ENCODE measurements around the gene AP5B1.
"Not testable (repeated sequence)": the region's sequence is repeated elsewhere in the genome, so short reads cannot be mapped to it uniquely, and the experiment has no call there.

Gene AP5B1

GRCh38 chr11:65767806-65768205 lies 13.0 kb downstream of the AP5B1 start:
- not testable (repeated sequence) for H3K36me3 ChIP-seq (ENCODE audit: control insufficient read depth in 2 of 2, insufficient read depth in 2 of 2, low read length in 2 of 2); H3K27me3 ChIP-seq (ENCODE audit: control insufficient read depth in 2 of 2, insufficient read depth in 2 of 2, low read length in 2 of 2); H3K27ac ChIP-seq (ENCODE audit: low read depth in 2 of 2, low read length in 2 of 2); H3K9ac ChIP-seq (ENCODE audit: low read depth in 1 of 2, low read length in 2 of 2); H3K4me3 ChIP-seq (ENCODE audit: low read length in 2 of 2); H3K9me3 ChIP-seq (ENCODE audit: control insufficient read depth in 2 of 2, low read length in 2 of 2)
- peaks cover 3 to 13% of the 10 kb centered on the region in 2 donors for H3K4me1 ChIP-seq (ENCODE audit: control insufficient read depth in 2 of 2, insufficient read depth in 2 of 2, low read length in 2 of 2)

- no peak overlapping the region for H3K4me3 ChIP-seq (ENCODE audit: low read length in 2 of 2)
- no peak overlapping the region for H3K27ac ChIP-seq (ENCODE audit: low read depth in 2 of 2, low read length in 2 of 2)
- no peaks in the 10 kb centered on the region for H3K9me3 ChIP-seq (ENCODE audit: control insufficient read depth in 2 of 2, low read length in 2 of 2)
- H3K4me1 ChIP-seq (ENCODE audit: control insufficient read depth in 2 of 2, insufficient read depth in 2 of 2, low read length in 2 of 2): peaks cover 3 to 13% of the 10 kb centered on the region in 2 donors
- no peaks in the 10 kb centered on the region for H3K27me3 ChIP-seq (ENCODE audit: control insufficient read depth in 2 of 2, insufficient read depth in 2 of 2, low read length in 2 of 2)
- no peaks in the 10 kb centered on the region for H3K36me3 ChIP-seq (ENCODE audit: control insufficient read depth in 2 of 2, insufficient read depth in 2 of 2, low read length in 2 of 2)
- no peak overlapping the region for H3K9ac ChIP-seq (ENCODE audit: low read depth in 1 of 2, low read length in 2 of 2)
These were observed 13.4 kb downstream of the AP5B1 start for GRCh38 chr11:65767406-65767805.

- Histone ChIP-seq H3K9me3 (ENCODE audit: control insufficient read depth in 2 of 2, low read length in 2 of 2) (no peaks in the 10 kb centered on the region), H3K4me3 (ENCODE audit: low read length in 2 of 2) (no peak overlapping the region), H3K36me3 (ENCODE audit: control insufficient read depth in 2 of 2, insufficient read depth in 2 of 2, low read length in 2 of 2) (no peaks in the 10 kb centered on the region), H3K27me3 (ENCODE audit: control insufficient read depth in 2 of 2, insufficient read depth in 2 of 2, low read length in 2 of 2) (no peaks in the 10 kb centered on the region), H3K9ac (ENCODE audit: low read depth in 1 of 2, low read length in 2 of 2) (no peak overlapping the region), H3K4me1 (ENCODE audit: control insufficient read depth in 2 of 2, insufficient read depth in 2 of 2, low read length in 2 of 2) (peaks cover 3 to 13% of the 10 kb centered on the region in 2 donors), H3K27ac (ENCODE audit: low read depth in 2 of 2, low read length in 2 of 2) (no peak overlapping the region)
These were observed 14.2 kb downstream of the AP5B1 start for GRCh38 chr11:65766535-65766934.

DNA sequence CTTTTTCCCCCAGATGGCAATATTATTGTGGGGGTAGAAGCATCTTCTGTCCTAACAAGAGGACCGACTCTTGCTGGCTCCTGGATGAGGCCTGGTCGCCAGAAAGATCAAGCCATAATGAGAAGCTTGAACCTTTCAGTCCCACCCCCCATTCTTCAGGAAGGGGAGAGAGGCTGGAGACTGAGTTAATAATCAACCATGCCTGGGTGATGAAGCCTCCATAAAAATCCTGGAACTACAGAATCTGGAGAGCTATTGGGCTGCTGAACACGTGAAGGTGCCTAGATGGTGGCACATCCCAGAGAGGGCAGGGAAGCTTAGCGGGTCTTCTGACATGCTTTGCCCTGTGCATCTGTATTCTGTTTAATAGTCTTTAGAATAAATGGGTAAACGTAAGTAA lies 16.3 kb downstream of the AP5B1 start:
- H3K9ac ChIP-seq (ENCODE audit: low read depth in 1 of 2, low read length in 2 of 2): no peak overlapping the region
- H3K36me3 ChIP-seq (ENCODE audit: control insufficient read depth in 2 of 2, insufficient read depth in 2 of 2, low read length in 2 of 2): no peaks in the 10 kb centered on the region
- H3K4me1 ChIP-seq (ENCODE audit: control insufficient read depth in 2 of 2, insufficient read depth in 2 of 2, low read length in 2 of 2): peaks cover 0 to 11% of the 10 kb centered on the region in 2 donors
- H3K27me3 ChIP-seq (ENCODE audit: control insufficient read depth in 2 of 2, insufficient read depth in 2 of 2, low read length in 2 of 2): no peaks in the 10 kb centered on the region
- no peaks in the 10 kb centered on the region for H3K9me3 ChIP-seq (ENCODE audit: control insufficient read depth in 2 of 2, low read length in 2 of 2)
- H3K27ac ChIP-seq (ENCODE audit: low read depth in 2 of 2, low read length in 2 of 2): no peak overlapping the region
- H3K4me3 ChIP-seq (ENCODE audit: low read length in 2 of 2): no peak overlapping the region

DNA sequence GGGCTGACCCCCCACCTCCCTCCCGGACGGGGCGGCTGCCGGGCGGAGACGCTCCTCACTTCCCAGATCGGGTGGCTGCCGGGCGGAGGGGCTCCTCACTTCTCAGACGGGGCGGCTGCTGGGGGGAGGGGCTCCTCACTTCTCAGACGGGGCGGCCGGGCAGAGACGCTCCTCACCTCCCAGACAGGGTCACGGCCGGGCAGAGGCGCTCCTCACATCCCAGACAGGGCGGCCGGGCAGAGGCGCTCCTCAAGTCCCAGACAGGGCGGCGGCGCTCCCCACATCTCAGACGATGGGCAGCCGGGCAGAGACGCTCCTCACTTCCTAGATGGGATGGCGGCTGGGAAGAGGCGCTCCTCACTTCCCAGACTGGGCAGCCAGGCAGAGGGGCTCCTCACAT lies 18.0 kb downstream of the AP5B1 start:
- peaks cover 0 to 11% of the 10 kb centered on the region in 2 donors for H3K4me1 ChIP-seq (ENCODE audit: control insufficient read depth in 2 of 2, insufficient read depth in 2 of 2, low read length in 2 of 2)
- H3K4me3 ChIP-seq (ENCODE audit: low read length in 2 of 2); H3K9ac ChIP-seq (ENCODE audit: low read depth in 1 of 2, low read length in 2 of 2); H3K27ac ChIP-seq (ENCODE audit: low read depth in 2 of 2, low read length in 2 of 2); H3K27me3 ChIP-seq (ENCODE audit: control insufficient read depth in 2 of 2, insufficient read depth in 2 of 2, low read length in 2 of 2); H3K9me3 ChIP-seq (ENCODE audit: control insufficient read depth in 2 of 2, low read length in 2 of 2); H3K36me3 ChIP-seq (ENCODE audit: control insufficient read depth in 2 of 2, insufficient read depth in 2 of 2, low read length in 2 of 2): not testable (repeated sequence)

DNA sequence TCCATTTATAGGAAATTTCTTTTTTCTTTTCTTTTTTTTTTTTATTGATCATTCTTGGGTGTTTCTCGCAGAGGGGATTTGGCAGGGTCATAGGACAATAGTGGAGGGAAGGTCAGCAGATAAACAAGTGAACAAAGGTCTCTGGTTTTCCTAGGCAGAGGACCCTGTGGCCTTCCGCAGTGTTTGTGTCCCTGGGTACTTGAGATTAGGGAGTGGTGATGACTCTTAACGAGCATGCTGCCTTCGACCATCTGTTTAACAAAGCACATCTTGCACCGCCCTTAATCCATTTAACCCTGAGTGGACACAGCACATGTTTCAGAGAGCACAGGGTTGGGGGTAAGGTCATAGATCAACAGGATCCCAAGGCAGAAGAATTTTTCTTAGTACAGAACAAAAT lies 18.6 kb downstream of the AP5B1 start:
- H3K36me3 ChIP-seq (ENCODE audit: control insufficient read depth in 2 of 2, insufficient read depth in 2 of 2, low read length in 2 of 2); H3K9me3 ChIP-seq (ENCODE audit: control insufficient read depth in 2 of 2, low read length in 2 of 2); H3K9ac ChIP-seq (ENCODE audit: low read depth in 1 of 2, low read length in 2 of 2); H3K4me3 ChIP-seq (ENCODE audit: low read length in 2 of 2); H3K27me3 ChIP-seq (ENCODE audit: control insufficient read depth in 2 of 2, insufficient read depth in 2 of 2, low read length in 2 of 2); H3K27ac ChIP-seq (ENCODE audit: low read depth in 2 of 2, low read length in 2 of 2): not testable (repeated sequence)
- H3K4me1 ChIP-seq (ENCODE audit: control insufficient read depth in 2 of 2, insufficient read depth in 2 of 2, low read length in 2 of 2): peaks cover 0 to 11% of the 10 kb centered on the region in 2 donors

DNA sequence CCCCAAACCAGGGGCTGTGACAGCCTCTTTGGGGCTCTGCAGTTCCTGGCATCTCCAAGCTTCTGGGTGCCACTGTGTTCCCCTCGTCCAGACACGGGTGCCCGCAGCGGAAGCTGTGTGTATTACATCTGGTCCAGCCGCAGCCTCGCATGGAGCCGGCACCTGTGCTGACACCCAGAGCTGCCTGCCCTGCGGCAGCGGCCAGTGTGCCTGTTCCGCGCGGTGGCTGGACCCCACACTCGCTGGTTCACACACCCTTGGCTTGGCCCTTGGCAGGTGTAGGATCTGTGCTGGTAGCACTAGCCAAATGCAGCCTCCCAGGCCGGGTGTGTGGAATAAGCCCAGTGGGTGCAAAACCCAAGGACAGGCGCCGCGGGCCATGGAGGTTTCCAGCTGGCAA lies 35.7 kb downstream of the AP5B1 start:
- no peaks in the 10 kb centered on the region for H3K36me3 ChIP-seq (ENCODE audit: control insufficient read depth in 2 of 2, insufficient read depth in 2 of 2, low read length in 2 of 2)
- H3K27me3 ChIP-seq (ENCODE audit: control insufficient read depth in 2 of 2, insufficient read depth in 2 of 2, low read length in 2 of 2): peaks cover 0 to 5% of the 10 kb centered on the region in 2 donors
- H3K9ac ChIP-seq (ENCODE audit: low read depth in 1 of 2, low read length in 2 of 2): no peak overlapping the region
- no peak overlapping the region for H3K27ac ChIP-seq (ENCODE audit: low read depth in 2 of 2, low read length in 2 of 2)
- no peak overlapping the region for H3K4me3 ChIP-seq (ENCODE audit: low read length in 2 of 2)
- peaks cover 0 to 9% of the 10 kb centered on the region in 2 donors for H3K4me1 ChIP-seq (ENCODE audit: control insufficient read depth in 2 of 2, insufficient read depth in 2 of 2, low read length in 2 of 2)
- no peaks in the 10 kb centered on the region for H3K9me3 ChIP-seq (ENCODE audit: control insufficient read depth in 2 of 2, low read length in 2 of 2)

GRCh38 chr11:65744699-65745042 lies 36.1 kb downstream of the AP5B1 start:
- H3K9ac ChIP-seq (ENCODE audit: low read depth in 1 of 2, low read length in 2 of 2): no peak overlapping the region
- no peak overlapping the region for H3K27ac ChIP-seq (ENCODE audit: low read depth in 2 of 2, low read length in 2 of 2)
- no peaks in the 10 kb centered on the region for H3K9me3 ChIP-seq (ENCODE audit: control insufficient read depth in 2 of 2, low read length in 2 of 2)
- peaks cover 0 to 5% of the 10 kb centered on the region in 2 donors for H3K27me3 ChIP-seq (ENCODE audit: control insufficient read depth in 2 of 2, insufficient read depth in 2 of 2, low read length in 2 of 2)
- H3K36me3 ChIP-seq (ENCODE audit: control insufficient read depth in 2 of 2, insufficient read depth in 2 of 2, low read length in 2 of 2): no peaks in the 10 kb centered on the region
- peaks cover 0 to 9% of the 10 kb centered on the region in 2 donors for H3K4me1 ChIP-seq (ENCODE audit: control insufficient read depth in 2 of 2, insufficient read depth in 2 of 2, low read length in 2 of 2)
- no peak overlapping the region for H3K4me3 ChIP-seq (ENCODE audit: low read length in 2 of 2)

- H3K4me1 ChIP-seq (ENCODE audit: control insufficient read depth in 2 of 2, insufficient read depth in 2 of 2, low read length in 2 of 2): peaks cover 0 to 9% of the 10 kb centered on the region in 2 donors
- no peaks in the 10 kb centered on the region for H3K9me3 ChIP-seq (ENCODE audit: control insufficient read depth in 2 of 2, low read length in 2 of 2)
- peaks cover 0 to 5% of the 10 kb centered on the region in 2 donors for H3K27me3 ChIP-seq (ENCODE audit: control insufficient read depth in 2 of 2, insufficient read depth in 2 of 2, low read length in 2 of 2)
- H3K4me3 ChIP-seq (ENCODE audit: low read length in 2 of 2): peak overlapping the region in 1 of 2 donors; percentile 5
- peak overlapping the region in 1 of 2 donors; percentile 48 for H3K9ac ChIP-seq (ENCODE audit: low read depth in 1 of 2, low read length in 2 of 2)
- peak overlapping the region in 1 of 2 donors; percentile 68 for H3K27ac ChIP-seq (ENCODE audit: low read depth in 2 of 2, low read length in 2 of 2)
- H3K36me3 ChIP-seq (ENCODE audit: control insufficient read depth in 2 of 2, insufficient read depth in 2 of 2, low read length in 2 of 2): no peaks in the 10 kb centered on the region
These were observed 36.6 kb downstream of the AP5B1 start for GRCh38 chr11:65744026-65744698.

- H3K27me3 ChIP-seq (ENCODE audit: control insufficient read depth in 2 of 2, insufficient read depth in 2 of 2, low read length in 2 of 2): peaks cover 0 to 5% of the 10 kb centered on the region in 2 donors
These were observed 37.1 kb downstream of the AP5B1 start for GRCh38 chr11:65743681-65744025.

More at GRCh38 chr11:65743681-65744025, 37.1 kb downstream of the AP5B1 start:
- Histone ChIP-seq H3K4me1 (ENCODE audit: control insufficient read depth in 2 of 2, insufficient read depth in 2 of 2, low read length in 2 of 2) (peaks cover 0 to 11% of the 10 kb centered on the region in 2 donors), H3K9me3 (ENCODE audit: control insufficient read depth in 2 of 2, low read length in 2 of 2) (no peaks in the 10 kb centered on the region), H3K36me3 (ENCODE audit: control insufficient read depth in 2 of 2, insufficient read depth in 2 of 2, low read length in 2 of 2) (no peaks in the 10 kb centered on the region), H3K4me3 (ENCODE audit: low read length in 2 of 2) (peak overlapping the region in 1 of 2 donors; percentile 5), H3K27ac (ENCODE audit: low read depth in 2 of 2, low read length in 2 of 2) (peak overlapping the region in 1 of 2 donors; percentile 68), H3K9ac (ENCODE audit: low read depth in 1 of 2, low read length in 2 of 2) (peak overlapping the region in 1 of 2 donors; percentile 48)

Measured in mucosa of rectum (tissue), 2 donors.